ENCODE measurements around the gene SEPTIN3.
"Not testable (repeated sequence)": the region's sequence is repeated elsewhere in the genome, so short reads cannot be mapped to it uniquely, and the experiment has no call there.

SEPTIN3 gene

DNA sequence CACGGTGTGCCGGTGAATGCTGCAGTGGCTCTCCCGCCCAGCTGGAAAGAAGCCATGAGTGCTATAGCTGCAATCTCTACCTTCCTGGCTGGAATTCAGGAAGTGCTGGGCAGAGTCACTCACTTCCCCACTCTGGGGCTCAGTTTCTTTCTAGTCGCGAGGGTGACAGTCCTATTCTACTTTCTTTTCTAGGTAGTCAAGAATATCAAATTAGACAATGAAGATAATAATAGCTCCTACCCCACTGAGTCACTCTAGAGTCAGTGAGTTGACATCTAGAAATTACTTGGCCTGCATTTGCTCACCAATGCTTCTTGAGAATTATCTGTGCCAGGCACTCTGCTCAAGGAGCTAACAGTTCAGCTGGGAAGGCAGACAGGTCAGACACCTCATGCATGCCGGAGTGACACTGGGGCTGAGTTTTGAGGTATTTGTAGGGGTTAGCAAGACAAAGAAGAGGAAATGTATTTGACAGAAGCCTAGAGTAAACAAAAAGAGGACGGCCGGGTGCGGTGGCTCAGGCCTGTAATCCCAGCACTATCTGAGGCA, 25.5 kb upstream of the SEPTIN3 start:
- no peak for DNase-seq

DNA sequence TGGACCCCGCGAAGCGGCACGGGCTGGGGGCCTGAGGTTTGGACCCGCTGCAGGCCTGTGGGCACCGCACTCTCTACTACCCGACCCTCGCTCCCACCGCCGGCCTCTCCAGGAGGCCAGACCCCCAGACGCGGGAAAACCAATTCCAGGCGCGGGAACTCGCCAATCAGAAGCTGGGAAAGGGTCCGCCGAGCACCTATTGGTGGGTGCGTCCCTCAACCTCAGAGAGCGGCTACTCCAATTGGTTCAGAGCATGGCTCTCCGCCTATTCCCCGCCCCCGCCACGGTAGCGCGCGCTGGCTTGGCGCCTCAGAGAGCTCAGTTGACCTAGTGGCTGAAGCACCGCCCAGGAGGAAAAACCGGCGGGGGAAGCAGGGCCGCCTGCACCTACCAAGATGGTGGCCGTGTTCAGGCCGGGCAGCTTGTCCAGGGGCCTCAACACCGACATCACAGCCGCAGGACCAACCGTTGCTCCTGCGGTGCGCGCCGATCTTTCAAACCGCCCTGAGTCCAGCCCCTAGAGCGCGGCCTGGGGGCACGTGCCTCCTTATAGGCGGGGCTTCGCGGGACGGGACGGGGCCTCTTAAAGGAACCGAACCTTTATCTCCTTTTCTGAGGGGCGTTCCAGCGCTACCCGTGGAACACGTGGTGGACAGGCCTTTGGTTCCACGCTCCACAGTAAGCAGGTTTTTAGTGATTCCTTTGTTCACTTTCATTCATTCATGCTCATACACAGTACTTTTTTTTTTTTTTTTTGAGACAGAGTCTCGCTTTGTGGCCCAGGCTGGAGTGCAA, 22.4 kb upstream of the SEPTIN3 start, which contains the start of gene CENPM:
Gene CENPM (minus strand): TSS at position 524 of the 795 bp plus-strand sequence. CDS start 76 bp downstream, at position 448.
- DNase-seq: peak; percentile 93

DNA sequence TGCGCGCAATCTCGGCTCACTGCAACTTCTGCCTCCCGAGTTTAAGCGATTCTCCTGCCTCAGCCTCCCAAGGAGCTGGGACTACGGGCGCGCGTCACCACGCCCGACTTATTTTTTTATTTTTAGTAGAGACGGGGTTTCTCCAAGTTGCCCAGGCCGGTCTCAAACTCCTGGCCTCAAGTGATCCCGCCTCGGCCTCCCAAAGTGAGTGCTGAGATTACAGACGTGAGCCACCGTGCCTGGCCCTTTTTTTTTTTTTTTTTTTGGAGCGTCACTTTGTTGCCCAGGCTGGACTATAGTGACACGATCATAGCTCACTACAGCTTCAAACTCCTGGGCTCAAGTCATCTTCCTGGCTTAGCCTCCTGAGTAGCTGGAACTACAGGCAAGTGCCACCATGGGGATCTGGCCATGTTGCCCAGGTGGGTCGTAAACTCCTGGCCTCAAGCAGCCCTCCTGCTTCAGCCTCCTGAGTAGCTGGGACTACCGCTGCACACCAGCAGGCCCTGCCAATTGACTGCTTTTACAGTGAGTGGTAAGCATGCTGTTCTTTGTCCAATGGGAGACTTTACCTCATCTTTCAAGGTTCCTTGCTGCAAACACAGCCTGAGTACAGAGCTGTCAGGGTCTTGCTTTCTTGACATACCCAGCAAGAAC, 21.7 kb upstream of the SEPTIN3 start:
- no peak for DNase-seq

DNA sequence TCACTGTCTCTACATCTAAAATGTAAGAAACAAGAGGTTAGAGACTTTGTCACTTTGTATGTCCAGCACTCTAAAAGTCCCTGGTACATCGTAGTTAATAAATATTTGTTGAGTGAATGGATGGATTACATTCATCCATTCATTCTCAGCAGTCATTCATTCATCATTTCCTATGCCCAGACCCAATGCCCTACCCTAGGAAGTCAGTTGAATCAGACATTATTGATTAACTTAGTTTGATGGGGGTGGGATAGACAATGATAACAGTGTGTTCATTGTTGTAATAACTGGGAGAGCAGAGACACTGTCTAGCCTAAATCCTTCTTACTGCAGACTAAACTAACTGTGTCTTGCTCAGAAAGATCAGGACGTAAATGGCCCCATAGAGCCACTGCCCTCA, 21.1 kb upstream of the SEPTIN3 start:
- DNase-seq: no peak

DNA sequence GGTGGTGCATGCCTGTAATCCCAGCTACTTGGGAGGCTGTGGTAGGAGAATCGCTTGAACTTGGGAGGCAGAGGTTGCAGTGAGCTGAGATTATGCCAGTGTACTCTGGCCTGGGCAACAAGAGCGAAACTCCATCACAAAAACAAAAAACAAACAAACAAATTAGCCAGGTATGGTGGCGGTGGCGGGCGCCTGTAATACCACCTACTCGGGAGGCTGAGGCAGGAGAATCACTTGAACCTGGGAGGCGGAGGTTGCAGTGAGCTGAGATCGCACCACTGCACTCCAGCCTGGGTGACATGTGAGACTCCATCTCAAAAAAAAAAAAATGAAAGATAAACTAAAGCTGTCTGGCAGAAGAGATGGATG, 20.3 kb upstream of the SEPTIN3 start:
- DNase-seq: not testable (repeated sequence)

DNA sequence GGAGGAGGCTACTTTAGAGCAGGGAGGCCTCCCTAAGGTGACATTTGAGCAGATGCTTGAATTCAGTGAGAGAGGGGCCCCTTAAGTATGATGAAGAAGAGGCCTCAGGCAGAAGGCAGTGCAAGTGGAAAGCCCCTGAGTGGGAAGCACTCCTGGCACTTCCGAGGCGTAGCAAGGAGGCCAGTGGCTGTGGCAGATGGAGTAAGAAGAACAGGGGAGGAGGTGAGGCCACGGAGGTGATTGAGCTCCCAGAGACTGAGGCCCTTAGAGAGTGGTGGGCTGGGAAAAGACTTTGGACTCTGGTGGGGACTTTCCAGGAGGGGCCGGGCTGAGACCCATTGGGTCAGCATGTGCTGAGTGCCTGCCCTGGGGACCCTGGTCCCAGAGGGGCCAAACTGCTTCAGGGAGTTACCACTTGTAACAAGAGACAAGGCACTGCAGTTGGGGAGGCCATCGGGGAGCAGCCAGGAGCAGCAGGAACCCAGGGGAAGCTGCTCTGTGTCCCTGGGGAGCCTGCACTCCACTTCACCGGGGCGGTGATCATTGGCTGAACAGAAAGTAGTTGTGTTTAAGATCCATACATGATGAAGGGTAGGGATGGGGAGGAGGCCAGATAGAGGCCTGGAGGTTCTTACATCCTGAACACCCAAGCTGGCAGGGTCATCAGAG, 19.8 kb upstream of the SEPTIN3 start:
- DNase-seq: no peak

DNA sequence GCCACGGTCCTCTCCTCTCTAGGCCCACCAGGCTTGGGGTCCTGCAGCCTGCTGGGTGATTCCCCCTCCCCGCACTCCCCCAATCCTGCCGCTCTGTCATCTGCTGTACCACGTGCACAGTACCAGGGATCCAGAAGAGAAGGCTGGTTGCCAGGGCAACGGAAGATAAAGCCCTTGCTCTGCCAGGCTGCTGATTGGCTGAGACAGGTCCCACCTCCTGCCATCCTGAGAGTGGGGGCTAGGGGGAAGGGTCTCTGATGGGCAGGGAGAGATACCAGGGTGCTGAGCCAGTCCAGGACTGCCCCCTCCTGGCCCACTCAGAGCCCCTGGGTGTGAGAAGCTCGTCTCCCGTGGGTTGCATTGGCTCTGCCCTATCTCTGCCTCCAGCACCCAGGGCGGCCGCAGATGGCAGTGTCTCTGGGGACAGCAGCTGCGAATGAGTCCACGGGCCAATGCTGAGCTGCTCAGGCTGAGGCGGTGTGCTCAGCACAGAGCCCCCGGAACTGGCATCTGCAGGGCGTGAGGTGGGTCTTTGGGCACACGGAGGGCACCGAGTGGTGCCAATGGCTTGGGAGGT, 17.3 kb upstream of the SEPTIN3 start, which contains the start of gene SMIM45:
Gene SMIM45 (plus strand): TSS at position 253 of the 577 bp plus-strand sequence.
- DNase-seq: no peak

DNA sequence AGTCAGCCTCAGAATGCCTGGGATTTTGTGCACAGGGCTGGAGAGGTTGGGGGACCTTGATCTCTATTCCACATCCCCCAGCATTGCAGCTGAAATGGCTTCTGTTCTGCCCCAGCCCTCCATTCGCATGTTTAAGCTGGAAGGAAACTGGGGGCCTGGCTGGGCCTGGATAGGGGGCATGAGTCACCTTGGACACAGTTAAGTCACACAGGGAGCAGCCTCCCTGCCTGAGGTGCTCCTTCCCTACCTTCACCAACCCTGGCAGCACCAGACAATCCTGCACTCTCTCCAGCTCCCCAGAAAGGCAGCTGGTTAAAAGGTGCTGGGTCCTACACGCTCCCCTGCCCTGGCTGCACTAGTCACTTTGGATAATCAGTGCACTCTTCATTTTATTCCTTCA, 16.5 kb upstream of the SEPTIN3 start:
- no peak for DNase-seq

DNA sequence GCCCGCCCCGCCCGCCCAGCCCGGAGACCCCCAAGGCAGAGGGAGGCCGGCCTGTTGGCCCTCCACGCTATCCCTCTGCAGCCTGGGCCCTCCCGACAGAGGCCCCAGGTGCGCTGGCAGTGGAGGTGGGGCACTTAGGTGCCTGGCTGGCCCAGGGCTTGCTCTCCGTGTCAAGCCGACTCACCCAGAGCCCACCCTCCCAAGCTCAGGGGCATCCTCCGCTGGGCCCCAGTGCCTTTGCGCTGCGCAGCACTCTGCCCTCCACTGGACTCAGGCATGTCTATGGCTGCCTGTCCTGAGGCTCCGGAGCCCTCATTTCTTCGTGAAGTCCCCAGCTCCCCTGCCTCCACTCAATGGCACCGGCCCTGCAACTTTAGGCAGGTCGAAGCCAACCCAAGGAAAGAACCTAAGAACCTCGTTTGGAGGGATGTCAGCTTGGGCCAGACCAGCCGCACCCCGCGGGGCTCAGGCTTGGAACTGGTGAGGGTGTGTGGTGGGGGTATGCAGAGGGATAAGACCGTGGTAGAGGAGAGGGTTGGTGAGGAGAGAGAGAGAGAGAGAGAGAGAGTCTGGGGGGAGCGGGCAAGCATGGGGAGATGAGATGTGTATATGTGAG, 11.2 kb upstream of the SEPTIN3 start:
- no peak for DNase-seq

DNA sequence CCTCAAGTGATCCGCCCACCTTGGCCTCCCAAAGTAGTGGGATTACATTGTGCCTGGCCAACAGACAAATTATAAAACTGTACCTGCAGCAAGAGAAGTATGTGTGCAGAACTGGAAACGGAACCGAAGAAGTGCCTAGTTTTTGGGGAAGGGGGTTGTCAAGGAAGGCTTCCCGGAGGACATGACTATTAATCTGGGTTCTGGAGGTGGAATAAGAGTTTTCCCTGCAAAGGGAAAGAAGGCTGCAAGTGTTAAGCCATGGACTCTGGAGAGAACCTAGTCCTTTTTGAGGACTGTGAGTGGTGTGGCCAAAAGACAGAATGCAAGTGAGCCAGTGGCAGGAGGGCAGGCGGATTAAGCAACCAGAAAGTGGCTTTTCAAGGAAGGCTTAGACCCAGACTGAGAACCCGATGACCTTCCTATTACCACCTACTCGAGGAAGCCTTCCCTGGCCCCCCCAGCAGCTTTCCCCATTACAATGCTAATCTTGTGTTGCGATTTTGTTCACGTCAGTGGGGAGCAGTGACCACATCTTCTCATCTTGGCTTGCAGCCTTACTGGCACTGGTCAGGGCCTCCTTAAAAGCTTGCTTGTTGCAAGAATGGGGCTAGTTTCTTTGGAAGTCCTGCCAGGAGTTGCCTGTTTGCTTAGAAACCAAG, 5.7 kb upstream of the SEPTIN3 start:
- no peak for DNase-seq

DNA sequence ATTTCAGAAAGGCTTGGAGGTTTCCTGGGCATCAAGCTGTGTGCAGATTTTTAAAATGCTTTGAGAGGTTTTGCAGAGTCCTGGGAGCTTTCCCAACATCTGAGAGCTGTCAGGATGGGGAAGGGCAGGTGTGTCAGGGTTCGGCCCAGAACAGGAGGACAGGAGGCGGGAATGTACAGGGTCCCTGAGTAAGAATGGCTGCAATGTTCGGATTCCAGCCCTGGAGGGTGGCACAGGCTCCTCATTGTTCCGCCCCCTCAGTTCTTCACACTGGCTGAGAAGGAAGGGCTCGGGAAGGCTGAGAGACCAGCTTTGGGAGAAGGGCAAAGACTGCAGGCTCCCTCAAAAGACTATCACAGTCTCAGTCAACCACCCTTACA, 5.1 kb upstream of the SEPTIN3 start:
- no peak for DNase-seq

DNA sequence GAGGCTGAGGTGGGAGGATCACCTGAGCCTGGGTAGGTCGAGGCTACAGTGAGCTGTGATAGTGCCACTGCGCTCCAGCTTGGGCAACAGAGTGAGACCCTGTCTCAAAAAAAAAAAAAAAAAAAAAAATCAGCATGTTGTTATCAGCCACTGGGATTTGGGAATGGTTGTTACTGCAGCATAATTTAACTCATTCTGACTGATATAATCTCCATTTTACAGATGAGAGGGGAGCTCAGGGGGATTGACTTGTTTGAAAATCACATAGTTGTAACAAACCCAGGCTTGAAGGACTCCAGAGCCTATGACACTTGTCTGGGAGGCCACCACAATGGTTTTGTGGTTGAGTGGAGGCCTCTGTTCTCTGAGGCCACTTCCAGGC, 3.0 kb upstream of the SEPTIN3 start:
- no peak for DNase-seq

DNA sequence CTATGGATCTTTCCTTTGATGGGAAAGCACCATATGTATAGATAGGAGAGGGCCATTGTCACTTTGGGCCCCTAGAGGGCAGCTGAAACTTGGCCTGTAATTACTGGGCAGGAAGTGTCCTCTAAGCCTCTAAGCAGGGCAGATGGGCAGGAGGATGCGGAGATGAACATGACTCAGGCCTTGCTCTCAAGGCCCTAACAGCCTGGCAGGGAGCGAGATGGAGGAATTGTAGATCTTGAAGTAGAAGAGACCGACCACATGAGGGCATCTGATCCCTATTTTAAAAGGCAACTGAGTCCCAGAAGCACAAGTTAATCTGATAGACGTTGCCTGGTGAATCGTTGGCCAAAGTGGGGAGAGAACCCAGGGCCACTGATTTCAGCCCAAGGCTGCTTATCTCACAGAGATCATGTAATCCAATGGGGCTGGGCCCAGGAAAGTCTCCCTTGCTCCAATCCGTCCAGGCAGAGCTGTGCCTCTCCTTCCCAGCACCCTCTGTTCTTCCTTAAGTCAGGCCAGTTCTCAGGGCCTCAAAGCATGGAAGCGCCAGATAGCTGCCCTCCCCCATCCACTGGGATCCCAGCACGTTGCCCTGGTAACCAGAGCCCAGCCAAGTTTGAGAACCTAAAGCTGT, 2.5 kb upstream of the SEPTIN3 start:
- DNase-seq: peak; percentile 76

DNA sequence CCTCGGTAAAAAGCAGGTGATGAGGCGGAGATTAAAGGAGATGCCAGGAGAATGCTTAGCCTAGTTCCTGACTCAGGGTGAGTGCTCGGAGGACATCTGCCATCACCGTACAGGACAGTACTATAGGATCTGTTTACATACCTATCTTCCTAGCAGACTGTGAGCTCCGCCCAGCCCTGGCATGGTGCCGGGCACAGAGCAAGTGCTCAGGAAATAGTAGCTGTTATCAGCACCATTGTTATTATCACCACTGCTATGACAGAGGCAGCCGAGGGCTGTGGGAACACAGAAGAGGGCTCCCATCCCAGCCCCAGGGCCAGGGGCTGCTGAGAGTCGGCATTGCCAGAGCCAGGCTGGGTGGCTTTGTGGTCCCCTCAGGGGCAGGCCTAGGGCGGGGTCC, 642 bp upstream of the SEPTIN3 start:
- no peak for DNase-seq

DNA sequence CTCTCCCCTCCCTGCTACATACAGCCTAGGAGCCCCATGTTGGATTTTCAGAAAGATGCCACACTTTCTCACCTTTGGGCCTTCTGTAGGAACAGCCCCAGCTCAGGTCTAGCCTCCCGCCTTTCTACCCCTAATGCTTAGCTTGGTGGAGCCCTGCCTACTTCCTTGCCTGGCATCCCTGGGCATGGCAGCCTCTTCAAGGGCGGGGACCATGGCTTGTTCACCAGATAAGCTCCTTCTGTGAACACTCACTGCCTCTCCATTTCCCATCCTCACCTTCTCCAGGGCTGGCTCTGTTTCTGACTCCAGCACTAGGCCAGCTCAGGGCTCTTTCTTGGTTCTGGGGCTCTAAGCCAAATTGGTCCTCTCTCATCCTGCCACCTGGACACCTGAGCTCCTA, 1.4 kb downstream of the SEPTIN3 start:
- no peak for DNase-seq

DNA sequence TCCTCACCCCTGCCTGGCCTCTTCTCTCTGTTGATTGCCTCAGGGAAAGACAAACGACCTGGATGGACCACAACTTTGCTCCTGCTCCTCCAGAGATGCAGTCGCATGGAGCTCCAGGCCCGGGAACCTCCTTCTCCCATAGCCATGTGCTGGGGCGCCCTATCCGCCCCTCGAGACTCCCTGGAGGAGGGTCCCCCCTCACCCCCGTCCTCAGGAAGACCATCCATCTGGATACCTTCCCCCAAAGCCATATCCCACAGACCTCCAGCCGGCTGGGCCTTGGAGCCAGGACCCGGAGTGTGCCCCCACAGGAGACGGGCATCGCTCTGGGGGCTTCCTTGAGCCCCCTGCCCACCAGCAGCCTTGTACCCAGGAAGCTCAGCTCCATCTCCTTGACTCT, 2.2 kb downstream of the SEPTIN3 start:
- DNase-seq: no peak

DNA sequence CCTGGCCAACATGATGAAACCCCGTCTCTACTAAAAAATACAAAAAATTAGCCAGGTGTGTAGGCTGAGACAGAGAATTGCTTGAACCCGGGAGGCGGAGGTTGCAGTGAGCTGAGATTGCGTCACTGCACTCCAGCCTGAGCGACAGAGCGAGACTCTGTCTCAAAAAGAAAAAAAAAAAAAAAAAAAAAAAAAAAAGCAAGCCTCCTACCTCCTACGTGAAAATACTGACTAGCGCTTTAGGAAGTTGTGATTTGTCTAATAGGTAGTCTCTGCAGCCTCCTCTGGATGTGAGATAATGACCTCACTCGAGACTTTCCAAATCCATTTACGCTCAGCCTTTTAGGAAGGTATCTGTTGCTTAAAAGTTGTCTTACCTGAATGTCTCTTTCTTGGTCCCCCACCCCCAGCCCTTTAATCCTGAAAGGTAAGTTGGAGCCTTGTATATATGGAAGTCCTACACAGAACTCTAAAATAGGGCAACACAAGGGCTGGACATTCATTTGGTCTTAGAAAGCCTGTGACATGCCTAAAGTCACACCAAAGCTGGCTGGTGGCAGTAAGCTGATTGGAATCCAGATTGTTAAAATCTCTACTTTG, 5.5 kb downstream of the SEPTIN3 start:
- DNase-seq: no peak

DNA sequence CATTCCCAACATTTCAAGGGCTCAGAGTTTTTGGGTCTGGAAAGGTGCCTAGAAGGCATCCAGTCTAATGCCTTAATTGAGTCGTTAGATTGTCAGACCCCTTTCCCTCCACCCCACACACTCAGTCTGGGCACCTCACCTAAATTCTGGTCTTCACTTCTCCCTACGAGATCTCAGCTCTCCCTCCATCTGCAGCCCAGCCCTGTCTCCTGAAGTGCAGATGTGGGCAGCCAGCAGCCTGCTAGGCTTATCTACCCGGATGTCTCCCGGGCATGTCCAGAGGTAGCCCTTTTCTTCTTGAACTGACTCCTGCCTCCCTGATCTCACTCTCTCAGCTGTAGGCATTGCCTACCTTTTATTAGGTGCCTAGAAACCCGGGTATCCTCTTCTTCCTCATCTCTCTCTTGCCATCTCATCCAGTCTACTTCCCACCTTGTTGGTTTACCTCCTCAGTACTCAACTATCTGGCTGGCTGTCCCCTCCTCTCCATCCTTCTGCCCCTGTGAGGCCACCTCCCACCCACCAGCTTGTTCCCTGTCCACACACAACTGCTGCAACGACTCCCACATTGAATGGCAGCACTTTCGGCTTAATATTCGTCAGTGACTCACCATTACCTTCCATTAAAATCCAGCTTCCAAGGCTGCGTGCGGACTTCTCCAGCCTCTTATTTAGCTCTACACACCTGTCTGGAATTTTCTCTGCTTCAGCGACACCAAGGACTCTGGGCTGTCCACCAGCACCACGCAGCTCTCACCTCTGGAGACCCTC, 6.2 kb downstream of the SEPTIN3 start:
- DNase-seq: no peak

DNA sequence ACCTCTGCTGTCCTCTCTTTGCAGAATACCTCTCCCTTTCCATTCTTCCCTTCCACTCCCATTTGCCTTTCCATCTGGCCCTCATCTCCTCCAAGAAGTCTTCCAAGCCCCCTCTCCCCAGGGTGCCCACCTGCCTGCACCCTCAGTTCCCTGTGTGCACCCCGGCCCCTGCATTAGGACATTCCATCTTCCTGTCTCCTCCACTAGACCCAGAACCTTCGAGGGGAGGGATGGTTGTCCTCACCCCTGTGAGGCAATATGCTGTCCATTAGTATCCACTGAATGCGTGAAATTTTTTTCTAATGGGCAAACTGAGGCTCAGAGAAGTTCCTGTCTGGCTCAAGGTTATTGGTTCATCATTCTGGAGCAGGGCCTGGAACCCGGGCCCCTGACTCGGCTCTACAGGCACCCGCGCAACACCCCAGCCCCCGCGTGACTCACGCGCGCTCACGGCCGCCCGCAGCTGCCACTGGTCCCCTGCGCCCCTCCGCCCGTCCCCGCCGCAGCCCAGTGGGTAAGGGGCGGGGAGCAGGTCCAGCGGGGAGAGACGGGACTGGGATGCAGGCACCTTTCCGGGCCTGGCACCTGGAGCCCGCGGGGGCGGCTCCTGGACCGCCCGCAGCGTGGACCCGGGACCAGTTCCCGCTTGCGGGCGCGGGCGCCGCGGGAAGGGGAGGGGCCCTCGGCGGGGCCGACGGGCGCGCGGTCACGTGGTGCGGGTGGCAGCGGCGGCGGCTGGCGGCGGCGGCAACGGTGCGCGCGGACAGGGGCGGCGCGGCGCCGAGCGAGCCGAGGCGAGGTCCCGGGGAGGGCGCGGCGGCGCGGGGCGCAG, 7.0 kb downstream of the SEPTIN3 start:
- no peak for DNase-seq

Measured in fibroblast of upper back skin (primary cell).